NCI-H226 (cell line): ENCODE measurements around the gene UPP2.

Source experiments
- DNase-seq: peaks from one replicate; pipeline ENCODE4 v3.0.0-alpha.2; 2015

UPP2 gene

GRCh38 chr2:158142568-158143332 is 41.1 kb downstream of the UPP2 start:
- peak; percentile 98 for DNase-seq

GRCh38 chr2:158143703-158144360 is 42.2 kb downstream of the UPP2 start:
- no peak for DNase-seq

DNA sequence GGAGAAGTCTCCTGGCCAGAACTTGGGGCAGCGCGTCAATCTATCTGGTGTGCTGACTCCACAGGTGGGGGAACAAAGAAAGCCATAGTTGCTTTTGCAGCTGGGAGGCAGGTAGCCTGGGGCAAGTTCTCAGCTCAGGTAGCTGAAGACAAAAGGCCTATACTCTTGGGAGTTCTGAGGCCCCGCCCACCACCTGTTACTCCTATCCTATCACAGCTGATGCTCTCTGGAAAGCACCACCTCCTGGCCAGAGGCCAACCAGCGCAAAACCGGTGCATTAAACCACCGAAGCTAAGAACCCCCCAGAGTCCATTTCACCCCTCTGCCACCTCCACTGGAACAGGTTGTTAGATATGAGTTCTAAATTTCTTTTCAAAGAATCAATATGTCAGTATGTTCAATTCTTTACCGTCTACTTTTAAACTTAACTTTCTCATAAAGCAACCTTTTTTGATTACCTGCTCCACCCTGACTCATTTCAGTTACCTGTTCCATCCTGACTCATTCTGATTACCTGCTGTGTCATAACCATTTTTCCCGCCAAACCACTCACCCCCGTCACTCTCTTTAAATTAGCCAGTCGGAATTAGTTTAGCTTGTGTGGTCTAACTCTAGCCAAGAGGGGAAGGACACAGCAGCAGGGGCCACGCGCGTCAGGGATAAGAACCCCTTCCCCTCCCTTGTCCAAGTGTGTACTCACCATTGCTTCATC is 43.4 kb downstream of the UPP2 start:
- no peak for DNase-seq

DNA sequence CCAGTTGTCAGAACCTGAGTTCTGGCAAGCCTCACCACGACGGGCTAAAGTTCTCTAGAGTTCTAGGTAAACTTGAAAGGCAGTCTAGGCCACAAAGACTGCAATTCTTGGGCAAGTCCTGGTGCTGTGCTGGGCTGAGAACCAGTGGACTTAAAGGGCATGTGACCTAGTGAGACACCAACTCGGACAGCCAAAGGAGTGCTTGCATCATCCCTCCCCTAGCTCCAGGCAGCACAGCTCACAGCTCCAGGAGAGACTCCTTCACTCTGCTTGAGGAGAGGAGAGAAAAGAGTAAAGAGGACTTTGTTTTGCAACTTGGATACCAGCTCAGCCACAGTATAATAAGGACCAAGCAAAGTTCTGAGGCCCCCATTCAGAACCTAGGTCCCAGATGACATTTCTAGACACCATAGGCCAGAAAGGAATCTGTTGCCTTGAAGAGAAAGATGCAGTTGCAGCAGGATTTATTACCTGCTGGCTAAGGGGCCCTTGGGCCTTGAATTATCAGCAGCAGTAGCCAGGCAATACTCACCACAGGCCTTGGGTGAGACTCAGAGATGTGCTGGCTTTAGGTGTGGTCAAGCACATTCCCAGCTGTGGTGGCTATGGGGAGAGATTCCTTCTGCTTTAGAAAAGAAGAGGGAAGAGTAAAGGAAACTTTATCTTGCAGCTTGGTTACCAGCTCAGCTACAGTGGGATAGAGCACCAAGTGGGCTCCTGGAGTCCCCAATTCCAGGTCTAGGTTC is 51.8 kb downstream of the UPP2 start:
- DNase-seq: peak; percentile 17

GRCh38 chr2:158154596-158154995 is 52.9 kb downstream of the UPP2 start:
- no peak for DNase-seq

DNA sequence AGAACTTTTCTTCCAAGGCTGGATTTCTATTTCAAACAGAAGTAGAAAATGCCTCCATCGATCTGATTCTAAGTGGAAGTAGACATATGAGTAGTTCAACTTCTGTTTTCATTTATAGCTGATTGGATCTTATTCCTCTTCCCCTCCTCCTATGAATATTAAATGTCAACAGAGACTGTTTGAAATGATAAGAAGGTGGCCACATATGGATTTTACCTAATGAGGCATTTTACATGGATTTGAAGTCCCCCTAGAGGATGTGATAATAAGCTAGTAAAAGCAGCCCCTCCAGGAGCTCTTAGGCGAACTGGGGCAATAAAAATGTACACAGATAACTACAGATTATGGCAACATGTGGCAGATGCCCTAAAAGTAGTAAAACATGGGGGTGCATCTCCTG is 71.0 kb downstream of the UPP2 start:
- DNase-seq: no peak

DNA sequence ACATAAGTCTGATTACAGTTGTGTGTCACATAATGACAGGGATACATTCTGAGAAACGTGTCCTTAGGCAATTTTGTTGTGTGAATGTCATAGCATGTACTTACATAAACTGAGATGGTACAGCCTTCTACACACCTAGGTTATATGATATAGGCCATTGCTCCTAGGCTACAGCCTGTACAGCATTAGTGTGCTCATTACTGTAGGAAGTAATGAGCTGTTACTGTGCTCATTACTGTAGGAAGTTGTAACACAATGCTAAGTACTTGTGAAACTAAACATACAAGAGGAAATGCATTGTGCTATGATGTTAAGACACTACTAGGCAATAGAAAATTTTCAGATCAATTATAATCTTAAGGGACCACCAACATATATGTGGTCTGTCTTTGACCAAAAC is 72.8 kb downstream of the UPP2 start:
- DNase-seq: no peak

GRCh38 chr2:158174956-158175355 is 73.3 kb downstream of the UPP2 start:
- DNase-seq: no peak

DNA sequence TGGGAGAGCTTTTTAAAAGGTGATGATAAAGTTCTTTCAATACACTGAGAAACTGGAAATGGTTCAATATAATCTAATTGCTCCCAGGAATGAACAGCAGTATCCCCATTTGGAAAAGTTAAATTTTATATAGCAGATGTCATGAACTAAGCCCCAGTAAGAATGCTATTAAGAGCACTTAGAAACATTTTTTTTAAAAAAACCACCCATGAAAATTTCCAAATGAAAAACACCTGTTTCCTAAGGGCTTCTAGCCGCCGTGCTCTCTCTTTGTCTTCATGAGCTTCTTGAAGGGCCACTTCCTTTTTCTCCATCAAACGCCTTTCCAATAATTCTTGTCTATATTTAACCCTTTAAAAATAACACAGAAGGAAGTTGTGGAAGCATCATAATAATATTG is 77.0 kb downstream of the UPP2 start:
- no peak for DNase-seq

DNA sequence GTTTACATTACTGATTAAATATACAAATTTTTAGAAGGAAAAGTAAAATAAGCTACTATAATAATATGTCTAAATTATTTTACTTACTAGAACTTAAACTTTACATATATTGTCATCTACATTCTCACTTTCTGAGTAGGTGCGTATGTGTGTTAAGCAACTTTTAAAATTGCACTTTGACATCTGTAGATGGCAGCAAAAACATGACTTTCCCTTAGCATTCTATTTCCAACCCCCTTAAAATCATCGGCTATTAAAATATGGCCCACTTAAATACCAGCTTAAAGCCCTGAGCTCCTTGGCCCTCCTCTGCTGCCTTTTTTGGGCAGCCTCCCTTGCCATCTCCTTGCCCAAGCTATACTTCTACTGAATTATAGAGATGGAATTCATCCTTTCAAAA is 78.0 kb downstream of the UPP2 start:
- no peak for DNase-seq

- DNase-seq: no peak
These were observed 79.5 kb downstream of the UPP2 start for GRCh38 chr2:158181171-158181570.

DNA sequence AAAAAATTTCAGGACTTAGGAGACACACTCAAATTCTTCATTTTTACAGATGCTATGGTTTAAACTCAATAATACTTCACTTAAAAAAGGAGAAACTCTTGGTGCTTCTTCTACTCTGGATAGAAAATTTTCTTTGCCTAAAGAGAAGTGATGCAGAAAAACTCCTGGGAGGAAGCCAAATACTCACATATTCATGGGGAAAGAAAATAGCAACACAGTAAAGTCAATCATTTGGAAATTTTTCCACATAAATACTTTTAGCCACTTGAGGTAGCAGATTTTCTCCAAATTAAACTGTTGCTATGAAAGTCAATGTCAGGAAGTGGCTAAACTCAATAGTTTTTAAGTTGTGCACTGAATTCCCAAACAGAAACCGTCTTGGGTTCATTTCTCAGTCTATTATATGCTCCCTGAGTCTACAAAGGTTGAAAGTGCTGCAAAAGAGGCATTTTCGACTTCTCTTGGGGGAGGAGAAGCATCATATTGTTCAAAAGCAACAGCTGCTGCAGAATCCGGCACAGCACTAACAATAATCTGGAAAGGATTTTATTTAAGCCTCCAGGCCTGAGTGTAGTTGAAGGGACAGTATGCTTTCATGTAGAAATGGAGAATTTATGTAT is 81.1 kb downstream of the UPP2 start:
- DNase-seq: no peak

GRCh38 chr2:158184001-158184400 is 82.3 kb downstream of the UPP2 start:
- no peak for DNase-seq

GRCh38 chr2:158184556-158185343 is 83.1 kb downstream of the UPP2 start:
- no peak for DNase-seq
